Stimulated activated CD8-positive, alpha-beta memory T cell treated with anti-CD3 and anti-CD28 coated beads, Interleukin-15, amount 100 ng/mL, for 1 hour (primary cell): ENCODE measurements around the gene NPDC1.
A peak's percentile ranks its signal among the peaks of the same experiment; 100 is the strongest.
"Not testable (repeated sequence)": the region's sequence is repeated elsewhere in the genome, so short reads cannot be mapped to it uniquely, and the experiment has no call there.

Experiments
- DNase-seq: peaks from one replicate; pipeline ENCODE4 v3.0.0-alpha.2; 2020; ENCODE audit warnings: low read depth

Gene NPDC1

DNA sequence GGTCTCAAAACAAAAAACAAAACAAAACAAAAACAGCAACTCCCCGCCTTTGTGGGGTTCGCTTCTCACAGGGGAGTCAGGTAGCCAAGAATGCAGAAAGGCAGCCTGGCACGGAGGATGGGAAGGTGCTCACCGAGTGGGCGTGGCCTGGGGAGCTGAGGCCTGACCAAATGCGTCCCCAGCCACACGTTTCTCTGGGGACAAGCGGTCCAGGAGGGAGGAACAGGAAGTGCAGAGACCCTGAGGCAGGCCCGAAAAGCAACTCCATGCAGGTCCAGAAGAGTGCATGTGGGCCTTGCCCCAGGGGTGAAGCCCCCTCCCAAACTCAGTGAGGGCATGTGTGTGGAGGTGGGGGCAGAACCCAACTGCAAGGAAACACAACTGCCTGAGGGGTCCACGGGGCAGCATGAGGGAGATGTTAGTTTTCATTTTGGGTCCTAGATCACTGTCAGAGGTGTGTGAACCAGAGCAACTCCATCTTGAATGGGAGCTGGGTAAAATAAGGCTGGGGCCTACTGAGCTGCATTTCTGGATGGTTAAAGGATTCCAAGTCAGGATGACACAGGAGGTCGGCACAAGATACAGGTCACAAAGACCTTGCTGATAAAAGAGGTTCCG, 28.8 kb upstream of the NPDC1 start:
- DNase-seq = no peak

DNA sequence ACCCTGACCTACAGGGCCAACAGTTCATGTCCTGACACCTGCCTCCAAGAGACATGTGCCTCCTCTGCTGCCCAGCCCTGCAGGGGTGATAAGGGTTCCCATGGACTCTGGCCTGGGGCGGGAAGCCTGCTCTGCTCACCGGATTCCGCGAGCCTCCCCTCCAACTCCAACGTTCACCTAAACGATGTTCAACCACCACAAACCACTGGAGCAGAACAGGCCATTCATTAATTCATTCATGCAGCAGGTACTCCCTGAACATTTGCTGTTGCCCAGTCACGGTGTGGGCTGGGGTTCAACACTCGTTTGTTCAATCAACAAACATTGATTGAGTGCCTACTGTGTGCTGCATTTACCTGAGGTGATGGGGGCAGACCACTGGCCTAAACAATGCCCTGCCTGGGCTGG, 28.0 kb upstream of the NPDC1 start:
- DNase-seq = no peak

DNA sequence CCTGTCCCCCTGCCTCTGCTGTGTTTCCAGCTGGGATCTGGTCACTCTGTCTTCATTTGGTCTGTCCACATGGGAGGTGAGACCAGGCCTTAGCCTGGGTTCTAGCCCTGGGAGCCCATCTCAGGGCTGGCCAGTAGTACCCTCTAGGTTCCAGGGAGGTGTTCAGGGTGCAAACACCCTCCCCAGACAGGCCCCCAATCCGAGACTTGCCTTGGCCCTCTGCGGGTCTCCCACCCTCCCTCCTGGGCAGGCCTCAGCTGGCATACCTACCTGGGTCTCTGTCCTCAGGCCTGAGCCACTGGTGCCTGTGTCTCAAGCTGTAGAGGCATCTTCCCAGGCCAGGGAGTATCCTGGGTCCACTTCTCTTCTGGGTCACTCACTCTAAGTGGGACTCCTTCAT, 25.3 kb upstream of the NPDC1 start:
- DNase-seq = no peak

DNA sequence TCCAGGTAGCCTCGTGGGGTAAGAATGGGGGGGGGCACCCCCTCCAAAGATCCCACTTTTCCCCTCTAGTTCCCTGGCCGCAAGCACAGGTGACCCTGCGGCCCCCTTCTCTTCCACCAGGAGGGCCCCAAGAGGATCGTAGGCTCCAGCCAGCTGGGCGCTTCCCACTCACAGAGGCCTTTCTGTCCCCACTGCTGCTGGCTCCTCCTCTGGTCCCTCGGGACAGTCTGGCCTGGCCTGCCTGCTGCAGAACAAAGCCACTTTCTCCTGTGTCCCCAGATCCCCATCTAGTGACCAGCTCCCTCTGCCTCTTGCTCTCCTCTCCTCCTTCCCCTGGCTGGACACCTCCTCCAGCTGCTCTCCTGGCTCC, 24.9 kb upstream of the NPDC1 start:
- DNase-seq = no peak

DNA sequence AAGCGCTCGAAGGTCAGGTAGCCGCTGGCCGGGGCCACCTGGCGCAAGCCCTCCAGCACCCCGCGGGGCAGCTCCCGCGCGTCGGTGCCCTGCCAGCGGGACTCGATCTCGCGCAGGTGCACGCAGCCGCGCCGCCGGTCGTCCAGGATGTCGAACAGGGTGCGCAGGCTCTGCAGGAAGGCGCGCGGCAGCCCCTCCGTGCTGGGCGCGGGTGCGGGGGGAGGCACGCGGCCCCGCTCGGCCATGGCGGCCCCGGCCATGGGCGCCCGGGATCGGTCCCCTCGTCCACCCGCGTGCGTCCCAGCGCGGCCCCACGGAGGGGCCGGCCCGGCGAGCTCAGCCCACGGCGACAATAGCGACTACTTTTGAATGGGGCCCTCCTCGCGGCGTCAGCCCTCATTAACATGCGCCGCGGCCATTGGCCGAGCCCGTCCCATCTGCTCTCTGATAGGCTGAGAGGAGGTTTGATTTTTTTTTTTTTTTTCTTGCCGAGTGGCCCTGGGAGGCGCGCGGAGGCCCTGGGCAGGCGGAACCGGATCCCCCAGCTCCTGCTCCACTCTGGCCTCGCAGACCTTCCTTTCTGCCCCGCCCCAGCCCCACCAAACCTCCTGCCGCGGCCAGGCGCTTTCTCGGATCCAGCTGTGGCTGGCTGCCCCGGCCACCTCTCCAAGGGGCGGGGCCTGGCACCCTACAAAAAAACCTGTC, 24.4 kb upstream of the NPDC1 start, which contains the start of gene SAPCD2:
TSS of gene SAPCD2 (minus strand) at position 357 of the 705 bp plus-strand sequence. CDS start at position 260, 97 bp downstream.
- peak; percentile 55 for DNase-seq

DNA sequence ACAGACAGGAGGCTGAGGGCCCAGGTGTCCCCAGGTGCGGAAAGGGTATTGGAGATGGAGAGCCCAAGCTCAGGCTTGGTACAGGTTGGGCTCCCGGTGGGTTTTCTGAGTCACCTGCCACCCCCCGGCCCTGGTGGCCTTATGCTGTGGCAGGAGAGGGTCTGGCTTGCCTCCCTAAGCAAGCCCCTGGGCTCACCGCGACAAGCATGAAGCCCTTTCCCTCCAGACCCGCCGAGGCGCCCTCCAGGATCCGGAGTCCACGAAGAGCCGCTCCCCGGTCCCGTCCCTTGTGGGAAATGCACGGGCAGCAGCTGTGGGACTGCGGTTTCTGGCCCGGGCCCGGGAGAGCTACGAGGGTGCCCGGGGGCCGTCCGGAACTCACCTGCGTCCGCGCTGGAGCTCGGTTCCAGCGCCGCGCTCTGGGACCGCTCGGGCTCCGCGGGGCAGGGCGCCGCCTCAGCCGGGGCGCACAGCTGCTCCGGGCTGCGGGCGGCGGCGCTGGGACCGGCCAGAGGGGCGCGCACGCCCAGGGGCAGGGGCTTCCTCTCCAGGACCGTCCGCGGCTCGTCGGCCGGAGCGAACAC, 23.6 kb upstream of the NPDC1 start:
- DNase-seq = no peak

DNA sequence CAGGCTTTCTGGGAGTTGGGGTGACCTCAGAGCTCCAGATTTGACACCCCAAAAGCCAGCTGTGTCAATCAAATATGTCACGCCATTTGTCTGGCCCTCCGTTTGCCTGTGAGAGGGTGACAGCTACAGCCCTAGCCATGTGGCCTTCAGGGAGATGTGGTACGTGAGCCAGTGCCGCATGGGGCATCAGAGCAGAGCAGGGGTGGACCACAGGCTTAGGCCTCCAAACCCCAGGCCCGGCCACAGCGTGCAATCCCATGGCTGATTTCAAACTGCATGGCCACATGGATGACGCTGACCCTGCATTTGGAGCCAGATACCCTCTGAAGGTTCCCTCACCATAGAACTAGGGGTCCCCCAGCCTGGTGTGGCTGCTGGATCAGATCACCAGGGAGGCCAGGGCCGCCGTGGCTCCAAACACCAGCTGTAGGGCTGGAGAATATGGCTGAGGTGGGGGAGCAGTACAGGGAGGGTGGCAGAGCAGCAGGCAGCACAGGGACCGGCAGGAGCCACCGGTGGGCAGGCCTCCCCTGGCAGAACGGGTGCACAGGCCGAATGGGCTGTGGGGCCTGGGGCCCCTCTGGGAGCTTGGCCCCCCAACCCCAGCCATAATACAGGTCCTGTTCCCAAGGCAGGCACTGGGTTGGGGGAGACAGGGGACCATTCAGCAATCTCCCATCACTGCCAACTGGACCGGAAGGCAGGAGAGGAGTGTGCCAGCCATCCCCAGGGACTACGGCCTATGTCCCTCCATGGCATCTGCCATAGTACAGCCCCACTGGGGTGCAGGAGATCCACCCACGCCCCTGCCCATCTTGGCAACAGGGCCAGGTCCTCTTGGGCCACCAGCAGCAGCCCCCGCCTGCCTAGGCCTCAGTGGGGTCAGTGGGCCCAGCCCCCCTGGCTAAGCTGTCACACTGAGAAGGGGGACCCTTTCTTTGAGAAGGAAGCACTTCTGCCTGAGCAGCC, 22.8 kb upstream of the NPDC1 start:
- no peak for DNase-seq

DNA sequence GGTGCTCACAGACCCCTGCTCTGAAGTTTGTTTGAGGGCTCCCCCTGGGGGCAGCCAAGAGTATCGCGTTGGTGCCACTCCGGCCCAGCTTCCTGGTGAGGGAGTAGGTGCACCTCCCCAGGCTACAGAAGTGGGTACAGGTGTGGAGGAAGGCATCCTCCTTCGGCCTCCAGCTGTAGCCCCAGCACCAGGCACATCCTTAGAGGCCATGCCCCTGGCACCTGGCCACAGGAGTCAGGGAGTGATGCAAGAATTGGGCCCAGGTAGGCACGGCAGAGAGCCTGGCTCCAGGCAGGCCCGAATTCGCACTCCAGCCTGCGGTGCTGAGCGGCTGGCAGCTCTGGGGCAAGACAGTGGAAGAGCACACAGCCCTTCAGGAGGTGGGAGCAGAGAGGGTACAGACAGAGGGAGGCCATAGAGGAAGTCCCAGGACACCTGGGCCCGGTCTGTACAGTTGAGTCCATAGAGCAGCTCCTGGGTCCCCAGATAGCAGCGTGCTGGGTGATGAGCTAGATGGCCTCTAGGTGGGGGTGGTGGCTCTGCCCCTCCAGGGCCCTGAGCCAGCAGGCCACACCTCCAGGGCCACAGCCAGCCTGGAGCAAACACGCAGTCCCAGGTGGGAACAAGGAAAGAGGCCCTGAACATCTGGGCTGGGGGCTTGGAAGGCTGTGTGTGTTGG, 22.0 kb upstream of the NPDC1 start:
- DNase-seq = peak; percentile 71

DNA sequence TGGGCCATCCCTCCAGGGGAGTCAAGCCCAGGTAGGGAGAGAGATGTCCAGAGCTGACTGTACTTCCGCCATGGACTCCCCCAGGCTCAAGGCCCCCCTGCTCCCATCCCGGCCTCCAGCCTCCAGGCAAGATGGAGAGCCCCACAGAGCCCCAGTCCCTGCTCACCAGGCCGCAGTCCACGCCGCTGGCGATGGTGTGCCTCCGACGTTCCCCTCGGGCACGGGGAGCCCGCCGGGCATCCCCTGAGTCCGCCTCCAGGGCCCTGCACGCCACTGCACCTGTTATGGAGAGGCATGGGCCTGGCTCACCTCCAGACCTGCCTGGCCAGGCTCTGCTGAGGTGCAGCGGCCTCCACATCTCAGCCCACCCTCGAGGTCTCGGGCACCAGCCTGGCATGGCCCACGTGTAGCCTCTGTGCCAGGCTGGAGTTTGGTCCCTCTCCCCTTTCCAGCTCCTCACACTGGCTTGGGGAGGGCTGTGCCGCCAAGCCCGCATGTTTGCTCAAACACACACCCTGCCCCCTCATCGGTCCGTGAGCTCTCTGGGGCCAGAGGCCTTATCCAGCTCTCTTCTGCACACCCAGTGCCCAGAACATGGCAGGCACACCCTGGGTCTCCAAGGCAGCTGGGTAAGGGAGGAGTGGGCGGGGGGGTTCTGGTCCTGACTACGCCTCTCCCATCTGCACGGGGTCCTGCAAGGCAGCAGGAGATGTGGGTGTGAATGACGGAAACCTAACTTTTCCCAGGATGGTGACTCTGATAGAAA, 20.3 kb upstream of the NPDC1 start:
- no peak for DNase-seq

DNA sequence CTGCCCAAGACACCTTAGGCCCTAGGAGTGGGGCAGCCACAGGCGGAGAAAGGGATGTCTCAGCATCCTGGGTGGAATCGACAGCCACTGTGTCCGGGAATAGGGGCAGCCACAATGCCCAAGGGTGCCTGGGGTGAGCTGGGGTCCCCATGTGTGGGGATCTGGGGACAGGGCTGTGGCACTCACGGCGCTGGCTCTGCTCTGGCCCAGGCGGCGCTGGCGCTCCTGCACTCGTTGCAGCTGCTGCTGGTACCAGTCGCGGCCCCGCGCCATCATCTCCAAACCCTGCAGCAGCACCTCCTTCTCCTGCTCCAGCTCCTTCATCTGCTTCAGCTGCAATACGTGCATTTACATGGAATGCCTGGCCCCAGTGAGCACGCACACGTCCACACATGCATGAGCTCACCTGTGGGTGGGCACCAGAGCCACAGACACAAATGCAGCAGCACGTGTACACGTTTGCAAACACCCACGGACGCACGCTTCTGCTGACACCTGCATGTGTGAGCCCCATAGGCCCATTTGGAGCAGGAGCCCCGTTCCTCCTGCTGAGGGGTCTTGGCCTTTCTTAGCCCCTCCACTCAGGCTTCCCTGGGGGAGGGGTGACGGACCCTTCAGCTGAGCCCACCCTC, 19.5 kb upstream of the NPDC1 start:
- no peak for DNase-seq

DNA sequence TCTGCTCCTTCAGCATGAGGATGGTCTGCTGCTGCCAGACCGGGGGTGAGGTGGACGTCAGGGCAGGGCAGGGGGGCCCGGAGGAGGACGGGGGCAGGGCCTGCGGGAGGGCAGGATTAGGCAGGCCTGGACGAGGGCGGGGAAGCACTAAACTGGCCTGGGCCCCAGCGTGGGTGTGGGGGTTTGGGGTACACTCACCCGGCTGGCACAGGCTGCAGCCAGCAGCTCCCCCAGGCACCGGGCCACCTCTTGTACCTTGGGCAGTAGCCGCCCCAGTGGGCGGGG, 18.8 kb upstream of the NPDC1 start:
- no peak for DNase-seq

DNA sequence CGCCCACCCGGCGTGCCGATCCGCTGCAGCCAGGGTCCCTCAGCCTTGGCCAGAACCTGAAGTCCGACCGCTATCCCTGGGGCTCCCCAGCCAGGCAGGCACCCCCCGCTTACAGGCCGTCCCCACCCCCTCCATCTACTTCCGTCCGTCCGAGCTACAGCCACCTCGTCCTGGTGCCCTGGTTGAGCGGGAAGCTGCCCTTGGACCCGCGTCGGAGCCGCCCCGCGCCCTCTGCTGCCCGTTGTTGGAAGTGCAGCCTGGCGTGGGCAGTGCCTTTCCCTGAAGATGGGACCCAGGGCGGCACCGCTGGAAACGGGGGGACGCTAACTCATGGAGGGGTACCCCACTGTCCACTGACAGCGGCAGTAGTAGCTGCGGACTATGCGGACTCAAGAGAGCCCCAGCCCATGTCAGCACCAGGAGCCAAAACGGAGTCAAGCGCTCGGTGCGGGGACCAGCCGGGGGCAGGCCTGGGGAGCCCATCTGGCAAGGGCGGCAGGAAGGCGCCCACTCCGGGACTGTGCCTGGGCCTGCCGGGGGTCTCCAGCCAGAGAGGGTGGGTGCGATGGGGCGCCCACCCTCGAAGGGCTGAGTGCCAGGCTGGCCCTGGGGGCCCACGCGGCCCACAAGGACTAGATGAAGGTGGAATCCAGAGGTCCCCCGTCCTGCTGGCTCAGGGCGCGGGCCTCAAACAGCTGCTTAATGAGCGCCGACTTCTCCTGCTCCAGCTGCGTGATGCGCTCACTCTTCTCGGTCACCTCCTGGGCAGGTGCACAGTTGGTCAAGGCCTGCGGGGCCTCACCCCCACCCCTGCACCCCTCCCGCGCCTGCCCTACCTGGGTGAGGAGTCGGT, 18.3 kb upstream of the NPDC1 start:
- DNase-seq = peak; percentile 28

DNA sequence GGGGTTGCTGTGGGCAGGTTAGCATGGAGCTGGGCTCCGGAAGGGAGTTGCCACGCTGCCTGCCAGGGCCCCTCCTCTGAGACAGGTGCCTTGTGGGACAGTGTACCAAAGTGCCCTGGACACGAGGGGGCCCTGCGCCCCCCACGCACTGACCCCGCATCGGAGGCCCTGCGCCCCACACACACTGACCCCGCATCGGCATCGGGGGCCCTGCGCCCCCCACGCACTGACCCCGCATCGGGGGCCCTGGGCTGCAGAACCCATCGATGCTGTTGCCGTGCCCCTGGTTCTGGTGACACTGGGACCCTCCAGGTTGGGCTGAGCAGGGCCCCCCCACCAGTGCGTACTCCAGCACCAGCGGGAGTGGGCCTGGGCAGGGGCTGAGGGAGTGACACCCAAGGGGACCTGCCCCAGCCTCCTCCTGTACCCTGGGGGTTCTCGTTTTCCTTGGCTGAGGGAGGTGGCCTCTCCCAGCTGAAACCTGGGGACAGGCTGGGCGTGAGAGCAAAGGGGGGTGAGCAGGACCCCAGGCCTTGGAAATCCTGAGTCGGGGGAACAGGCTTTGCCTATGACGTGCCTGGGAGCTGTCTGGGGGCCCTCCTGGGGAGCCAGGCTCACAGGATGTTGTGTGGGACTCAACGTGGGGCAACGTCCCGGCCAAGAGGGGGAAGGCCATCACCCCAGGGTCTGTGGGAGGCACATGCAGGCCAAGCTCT, 17.5 kb upstream of the NPDC1 start:
- no peak for DNase-seq

DNA sequence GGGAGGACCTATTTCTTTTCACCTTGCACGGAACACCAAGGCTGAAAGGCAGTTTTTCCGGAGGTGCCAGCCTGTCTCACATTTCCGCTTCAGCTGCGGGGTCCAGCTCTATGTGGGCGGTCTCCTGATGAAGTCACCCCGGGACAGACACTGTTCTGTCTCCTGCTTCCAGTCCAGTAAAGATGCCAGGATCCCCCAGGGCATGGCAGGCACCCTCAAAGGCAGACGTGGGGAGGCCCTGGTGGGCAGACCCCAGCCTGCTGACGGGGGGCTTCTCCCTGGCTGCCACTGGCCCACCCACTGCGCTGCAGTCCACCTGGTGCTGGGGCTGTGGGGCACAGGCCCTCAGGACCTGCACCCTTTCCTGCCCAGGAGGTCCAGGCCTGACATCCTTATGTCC, 16.8 kb upstream of the NPDC1 start:
- DNase-seq = not testable (repeated sequence)

DNA sequence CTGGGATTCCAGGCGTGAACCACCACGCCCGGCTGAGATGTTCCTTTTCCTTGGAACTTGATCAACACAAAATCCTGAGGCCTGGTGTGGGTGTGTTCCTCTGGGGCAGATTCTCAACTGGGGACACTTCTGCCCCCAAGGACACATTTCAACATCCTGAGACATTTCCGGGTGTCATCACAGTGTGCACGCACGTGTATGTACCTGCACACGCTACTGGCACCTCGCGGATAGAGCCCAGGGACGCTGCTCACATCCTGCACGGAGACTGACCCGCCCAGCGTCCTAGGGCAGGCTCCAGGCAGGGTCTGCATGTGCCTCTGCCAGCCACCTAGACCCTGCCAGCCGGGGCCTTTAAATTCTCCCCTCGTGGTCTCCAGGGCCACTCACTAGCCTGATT, 16.4 kb upstream of the NPDC1 start:
- DNase-seq = no peak

DNA sequence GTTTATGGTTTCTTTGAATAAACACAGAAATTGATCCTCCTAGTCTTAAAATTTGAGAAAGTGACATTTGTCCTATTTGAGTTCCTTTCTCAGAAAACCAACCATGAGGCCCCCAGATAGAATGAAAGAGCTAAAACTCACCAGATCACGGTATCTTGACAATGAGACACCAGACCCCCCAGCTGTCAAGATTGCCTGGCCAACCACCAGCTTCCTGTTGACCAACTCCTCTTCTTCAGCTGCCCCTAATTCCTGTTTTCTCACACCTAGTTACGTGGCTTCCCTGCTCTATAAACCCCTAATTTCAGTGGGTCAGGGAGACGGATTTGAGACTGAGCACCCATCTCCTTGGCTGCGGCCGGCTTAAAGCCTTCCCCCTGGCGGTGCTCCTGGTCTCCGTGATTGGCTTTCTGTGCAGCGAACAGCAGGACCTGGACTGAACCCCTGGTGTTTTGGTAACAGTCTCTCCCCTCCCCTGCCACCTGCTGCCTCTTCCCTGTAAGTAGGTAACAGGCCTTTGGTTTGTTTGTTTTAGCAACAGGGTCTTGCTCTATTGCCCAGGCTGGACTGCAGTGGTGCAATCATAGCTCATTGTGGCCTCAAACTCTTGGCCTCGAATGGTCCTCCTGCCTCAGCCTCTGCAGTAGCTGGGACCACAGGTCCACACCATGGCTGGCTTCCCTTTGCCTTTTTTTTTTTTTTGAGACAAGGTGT, 12.7 kb upstream of the NPDC1 start:
- no peak for DNase-seq

DNA sequence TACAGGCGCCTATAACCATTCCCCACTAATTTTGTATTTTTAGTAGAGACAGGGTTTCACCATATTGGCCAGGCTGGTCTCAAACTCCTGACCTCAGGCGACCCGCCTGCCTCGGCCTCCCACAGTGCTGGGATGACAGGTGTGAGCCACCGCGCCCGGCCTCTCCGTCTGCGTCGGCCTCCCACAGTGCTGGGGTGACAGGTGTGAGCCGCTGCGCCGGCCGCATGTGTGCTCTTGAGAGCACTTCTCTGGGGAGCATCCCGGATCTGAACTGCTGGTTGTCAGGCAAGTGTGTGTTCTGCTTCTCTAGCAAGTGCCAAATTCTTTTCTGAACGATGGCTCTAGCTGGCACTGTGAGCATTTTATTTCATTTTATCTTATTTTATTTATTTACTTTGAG, 11.6 kb upstream of the NPDC1 start:
- no peak for DNase-seq

DNA sequence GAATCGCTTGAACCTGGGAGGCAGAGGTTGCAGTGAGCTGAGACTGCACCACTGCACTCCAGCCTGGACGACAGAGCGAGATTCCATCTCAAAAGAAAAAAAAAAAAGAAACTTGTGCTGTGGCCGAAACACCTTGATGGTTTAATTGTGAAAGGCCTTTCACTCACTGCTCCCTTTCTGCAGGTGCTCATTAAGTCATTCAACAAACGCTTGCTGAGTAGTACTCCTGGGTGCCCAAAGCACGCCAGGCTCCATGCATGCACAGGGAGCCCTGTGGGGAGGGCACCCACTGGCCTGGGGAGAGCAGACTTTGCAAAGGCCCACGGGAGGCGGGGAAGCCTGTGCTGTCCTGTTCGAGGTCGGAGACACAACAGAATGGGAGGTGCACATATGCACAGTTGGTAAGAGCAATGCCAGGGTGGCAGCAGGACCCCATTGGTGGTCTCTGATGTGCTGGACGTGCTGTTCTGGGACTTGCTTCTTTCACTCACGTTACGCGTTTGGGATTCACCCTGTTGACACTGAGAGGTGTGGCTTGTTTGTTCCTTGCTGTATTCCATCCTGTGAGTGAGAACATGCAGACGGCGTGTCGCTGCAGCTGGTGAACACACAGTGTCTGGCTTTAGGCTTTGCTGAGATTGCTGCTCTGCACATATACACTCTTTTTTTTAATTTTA, 10.9 kb upstream of the NPDC1 start:
- DNase-seq = no peak
